Fibroblast of skin of left biceps (primary cell): ENCODE results near the gene PAM16.

ENCODE experiments used
- DNase-seq, 2 experiments: peaks; one replicate each; pipeline ENCODE4 v3.0.0-alpha.2; 2013; ENCODE audit warnings: low read depth in 2 of 2

PAM16 gene

GRCh38 chr16:4383591-4384444, 32.7 kb upstream of the PAM16 start:
- no peak for DNase-seq

- no peak for DNase-seq
These were observed 31.8 kb upstream of the PAM16 start for GRCh38 chr16:4382795-4383357.

- no peak for DNase-seq
These were observed 31.0 kb upstream of the PAM16 start for GRCh38 chr16:4381935-4382794.

GRCh38 chr16:4381072-4381934, 30.2 kb upstream of the PAM16 start:
- no peak for DNase-seq

GRCh38 chr16:4380119-4381063, 29.3 kb upstream of the PAM16 start:
- no peak for DNase-seq

- no peak for DNase-seq
These were observed 28.0 kb upstream of the PAM16 start for GRCh38 chr16:4378999-4379690.

GRCh38 chr16:4378161-4378666, 27.1 kb upstream of the PAM16 start:
- no peak for DNase-seq

GRCh38 chr16:4377573-4378154, 26.5 kb upstream of the PAM16 start:
- no peak for DNase-seq

GRCh38 chr16:4376893-4377572, 25.9 kb upstream of the PAM16 start:
- DNase-seq = no peak

GRCh38 chr16:4376126-4376892, 25.2 kb upstream of the PAM16 start:
- DNase-seq = no peak

- DNase-seq = no peak
These were observed 24.6 kb upstream of the PAM16 start for GRCh38 chr16:4375717-4376116.

- DNase-seq = peak; percentile 95 to 96
These were observed 23.0 kb upstream of the PAM16 start for GRCh38 chr16:4373909-4374742.

- no peak for DNase-seq
These were observed 22.3 kb upstream of the PAM16 start for GRCh38 chr16:4373356-4373908.

- DNase-seq = no peak
These were observed 21.6 kb upstream of the PAM16 start for GRCh38 chr16:4372578-4373355.

- DNase-seq = no peak
These were observed 21.0 kb upstream of the PAM16 start for GRCh38 chr16:4372001-4372577.
